ENCODE data around the gene LYZL1. TPM values are rescaled to one million over a fixed set of nuclear protein-coding genes. Genes with fewer than 3 reads are reported as not detected.

Gene LYZL1
- polyA plus RNA-seq, 1 of the 3 experiments (the other 2 are of a cell fraction) = not detected

GRCh38 chr10:29249018-29249417 is 39.9 kb upstream of the LYZL1 start:
- H4K20me1 ChIP-seq (ENCODE audit: insufficient read depth) = no peaks in the 10 kb centered on the region
- no peak overlapping the region for H3K4me2 ChIP-seq
- WGBS (ENCODE audit: low lambda C conversion rate) = 70% methylated on average over 5 of the region's 5 CpGs
- H3K27me3 ChIP-seq (ENCODE audit: insufficient read depth) = peaks cover 4% of the 10 kb centered on the region; the same call in 1 of the 2 replicates
- ChIA-PET CTCF (interaction anchor here (1.2 to 1.5 kb wide), 2 partner anchors 55 to 585 kb away, joined by 4 to 5 read pairs; no protein-coding TSS in a partner anchor), POLR2A (no interaction called here)
- H3K4me1 ChIP-seq (ENCODE audit: control insufficient read depth in 1 of 2, insufficient read depth in 2 of 2, low read depth in 1 of 2, low read length in 1 of 2) = peaks cover 6 to 15% of the 10 kb centered on the region in 2 experiments; a peak in 3 of 4 replicates
- 0 out of 4 replicates have a peak overlapping the region, but pooled peaks of 1 of the 2 experiments have one; percentile 3 for H3K27ac ChIP-seq (ENCODE audit: low read depth in 2 of 2, low read length in 1 of 2)
- TF ChIP-seq MEF2A (IDR thresholded peaks at IDR 0.05; ENCODE audit: borderline replicate concordance, low read depth) (no peak), ZBTB33 (IDR thresholded peaks at IDR 0.05; ENCODE audit: borderline replicate concordance, low read depth) (no peak), RCOR1 (IDR thresholded peaks at IDR 0.05; ENCODE audit: low read length) (no peak), MXI1 (IDR thresholded peaks at IDR 0.05; ENCODE audit: low read depth, low read length) (no peak), JUND (IDR thresholded peaks at IDR 0.05) (no peak), NFIC (IDR thresholded peaks at IDR 0.05; ENCODE audit: borderline replicate concordance) (no peak)
- H3K79me2 ChIP-seq (ENCODE audit: insufficient read depth) = no peaks in the 10 kb centered on the region
- H3K9ac ChIP-seq = no peak overlapping the region
- no peak for DNase-seq
- peaks cover 3% of the 10 kb centered on the region for H3F3A ChIP-seq (replicated peaks; ENCODE audit: insufficient read depth)
- no peaks in the 10 kb centered on the region for H3K9me3 ChIP-seq
- no peaks in the 10 kb centered on the region for H3K9me2 ChIP-seq
- H3K4me3 ChIP-seq (ENCODE audit: low read depth in 2 of 2, low read length in 1 of 2) = no peak overlapping the region
- no peak overlapping the region for H2AFZ ChIP-seq (ENCODE audit: low read depth)
- H3K36me3 ChIP-seq (replicated peaks in 1 of 2; ENCODE audit: control insufficient read depth in 1 of 2, insufficient read depth in 2 of 2, low read length in 1 of 2) = no peaks in the 10 kb centered on the region

- Histone ChIP-seq H3K9me2 (no peaks in the 10 kb centered on the region), H3K9ac (no peak overlapping the region), H3K79me2 (ENCODE audit: insufficient read depth) (no peaks in the 10 kb centered on the region), H2AFZ (ENCODE audit: low read depth) (no peak overlapping the region), H3K36me3 (replicated peaks in 1 of 2; ENCODE audit: control insufficient read depth in 1 of 2, insufficient read depth in 2 of 2, low read length in 1 of 2) (no peaks in the 10 kb centered on the region), H4K20me1 (ENCODE audit: insufficient read depth) (no peaks in the 10 kb centered on the region), H3K27ac (ENCODE audit: low read depth in 2 of 2, low read length in 1 of 2) (no peak overlapping the region), H3K27me3 (ENCODE audit: insufficient read depth) (peaks cover 8% of the 10 kb centered on the region; the same call in 1 of the 2 replicates), H3F3A (replicated peaks; ENCODE audit: insufficient read depth) (peaks cover 3% of the 10 kb centered on the region), H3K4me1 (ENCODE audit: control insufficient read depth in 1 of 2, insufficient read depth in 2 of 2, low read depth in 1 of 2, low read length in 1 of 2) (peaks cover 15 to 24% of the 10 kb centered on the region in 2 experiments), H3K4me3 (ENCODE audit: low read depth in 2 of 2, low read length in 1 of 2) (no peak overlapping the region), H3K9me3 (no peaks in the 10 kb centered on the region), H3K4me2 (no peak overlapping the region)
- WGBS (ENCODE audit: low lambda C conversion rate) = 43% methylated on average over 1 of the region's 1 CpG
- no peak for TF ChIP-seq JUND (IDR thresholded peaks at IDR 0.05)
- no peak for TF ChIP-seq GABPA (IDR thresholded peaks at IDR 0.05; ENCODE audit: low read depth)
- TF ChIP-seq POLR2AphosphoS5 (IDR thresholded peaks at IDR 0.05; ENCODE audit: low read depth, low read length) = no peak
- no peak for TF ChIP-seq SIN3A (IDR thresholded peaks at IDR 0.05; ENCODE audit: borderline replicate concordance, low read depth, low read length)
- no peak for TF ChIP-seq ZBTB33 (IDR thresholded peaks at IDR 0.05; ENCODE audit: borderline replicate concordance, low read depth)
- no peak for TF ChIP-seq MEF2A (IDR thresholded peaks at IDR 0.05; ENCODE audit: borderline replicate concordance, low read depth)
- no peak for TF ChIP-seq GATA2 (CRISPR knock-in tag; IDR thresholded peaks at IDR 0.05)
- no peak for TF ChIP-seq CTCF (IDR thresholded peaks at IDR 0.05)
- TF ChIP-seq ELF1 (IDR thresholded peaks at IDR 0.05) = no peak
- no peak for TF ChIP-seq PBX3 (IDR thresholded peaks at IDR 0.05)
- CTCF ChIA-PET = interaction anchor here (1.5 kb wide), 1 partner anchor 586 kb away, joined by 4 read pairs; no protein-coding TSS in a partner anchor
- no peak for DNase-seq
- POLR2A ChIA-PET = no interaction called here
Observed at GRCh38 chr10:29250066-29250465, 38.8 kb upstream of the LYZL1 start.

All from SK-N-SH (cell line).